COR-L47 (cell line): ENCODE data around the gene PDK3.
A peak's percentile ranks its signal among the peaks of the same experiment; 100 is the strongest.

Source experiments
- DNase-seq: peaks from one replicate; lab custom pipeline; 2025; lab: John Stamatoyannopoulos, UW

PDK3 gene

GRCh38 chrX:24464836-24465531, at the start of gene PDK3:
TSS of gene PDK3 (plus strand) at chrX:24465286. CDS start at chrX:24465456, 170 bp downstream.
- DNase-seq, result peak; percentile 83

- DNase-seq, result no peak
Measured at GRCh38 chrX:24415921-24416320, 49.2 kb upstream of the PDK3 start.

GRCh38 chrX:24423960-24424359, 41.1 kb upstream of the PDK3 start:
- no peak for DNase-seq

- DNase-seq, result no peak
Measured at GRCh38 chrX:24424948-24425347, 40.1 kb upstream of the PDK3 start.

GRCh38 chrX:24425806-24426205, 39.3 kb upstream of the PDK3 start:
- DNase-seq, result no peak

GRCh38 chrX:24426340-24426913, 38.7 kb upstream of the PDK3 start:
- no peak for DNase-seq

GRCh38 chrX:24426921-24427746, 38.0 kb upstream of the PDK3 start:
- DNase-seq, result no peak

- DNase-seq, result no peak
Measured at GRCh38 chrX:24427747-24428019, 37.4 kb upstream of the PDK3 start.

GRCh38 chrX:24428516-24428915, 36.6 kb upstream of the PDK3 start:
- DNase-seq, result no peak

- DNase-seq, result no peak
Measured at GRCh38 chrX:24435060-24435459, 30.0 kb upstream of the PDK3 start.

GRCh38 chrX:24443918-24444317, 21.2 kb upstream of the PDK3 start:
- no peak for DNase-seq

- no peak for DNase-seq
Measured at GRCh38 chrX:24444645-24445044, 20.4 kb upstream of the PDK3 start.

- no peak for DNase-seq
Measured at GRCh38 chrX:24448762-24449250, 16.3 kb upstream of the PDK3 start.

GRCh38 chrX:24463077-24463476, 2.0 kb upstream of the PDK3 start:
- no peak for DNase-seq

GRCh38 chrX:24464498-24464835, 619 bp upstream of the PDK3 start:
- no peak for DNase-seq

GRCh38 chrX:24465532-24465865, 413 bp downstream of the PDK3 start:
- no peak for DNase-seq

- DNase-seq, result no peak
Measured at GRCh38 chrX:24466025-24466424, 939 bp downstream of the PDK3 start.

GRCh38 chrX:24468245-24468644, 3.2 kb downstream of the PDK3 start:
- no peak for DNase-seq

- DNase-seq, result no peak
Measured at GRCh38 chrX:24471808-24472207, 6.7 kb downstream of the PDK3 start.

- DNase-seq, result no peak
Measured at GRCh38 chrX:24475480-24475879, 10.4 kb downstream of the PDK3 start.

- DNase-seq, result no peak
Measured at GRCh38 chrX:24478509-24478908, 13.4 kb downstream of the PDK3 start.

GRCh38 chrX:24479924-24480323, 14.8 kb downstream of the PDK3 start:
- DNase-seq, result no peak

- DNase-seq, result no peak
Measured at GRCh38 chrX:24480400-24480865, 15.3 kb downstream of the PDK3 start.
